ENCODE data around the gene PPP1R2C.

PPP1R2C gene

GRCh38 chrX:42748067-42748850 lies 29.7 kb downstream of the PPP1R2C start:
- no peak for DNase-seq (ENCODE audit: low read depth)

DNA sequence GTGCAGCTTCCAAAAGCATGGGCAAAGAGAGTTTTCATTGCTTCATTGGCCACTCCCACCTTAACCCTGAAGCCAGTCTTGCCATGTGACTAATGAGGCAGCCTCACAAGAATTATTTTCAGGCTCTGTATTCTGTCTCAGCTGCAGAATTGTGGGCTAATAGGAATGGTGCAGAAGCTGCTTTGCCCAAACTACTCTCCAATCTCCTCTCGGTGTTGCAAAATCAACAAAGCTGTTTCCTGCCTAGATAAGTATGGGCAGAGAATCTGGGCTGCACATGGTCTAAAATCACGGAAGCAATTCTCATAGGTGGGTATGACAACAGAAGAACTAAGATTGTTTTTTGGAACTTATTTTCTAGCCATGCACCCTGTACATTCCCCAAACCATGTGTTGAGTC lies 31.4 kb downstream of the PPP1R2C start:
- DNase-seq (ENCODE audit: low read depth) = no peak

DNA sequence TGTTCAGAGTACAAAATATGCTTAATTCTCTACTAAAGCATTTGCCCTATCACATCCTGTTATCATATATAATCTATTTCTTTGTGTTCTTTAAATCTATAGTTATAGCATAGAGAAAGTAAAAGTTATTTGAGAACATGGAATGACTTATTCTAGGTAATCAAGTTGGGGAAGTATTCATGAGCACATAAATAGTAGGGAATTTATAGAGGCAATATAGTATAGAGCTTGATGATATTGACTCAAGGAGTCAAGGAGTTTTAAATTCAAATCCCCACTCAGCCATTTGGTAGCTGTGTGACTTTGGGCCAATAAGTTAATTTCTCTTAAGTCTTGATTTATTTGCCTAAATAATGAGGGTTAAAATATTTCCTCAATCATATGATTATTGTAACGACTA lies 37.5 kb downstream of the PPP1R2C start:
- DNase-seq (ENCODE audit: low read depth) = no peak

GRCh38 chrX:42739741-42740140 lies 38.2 kb downstream of the PPP1R2C start:
- DNase-seq (ENCODE audit: low read depth) = no peak

DNA sequence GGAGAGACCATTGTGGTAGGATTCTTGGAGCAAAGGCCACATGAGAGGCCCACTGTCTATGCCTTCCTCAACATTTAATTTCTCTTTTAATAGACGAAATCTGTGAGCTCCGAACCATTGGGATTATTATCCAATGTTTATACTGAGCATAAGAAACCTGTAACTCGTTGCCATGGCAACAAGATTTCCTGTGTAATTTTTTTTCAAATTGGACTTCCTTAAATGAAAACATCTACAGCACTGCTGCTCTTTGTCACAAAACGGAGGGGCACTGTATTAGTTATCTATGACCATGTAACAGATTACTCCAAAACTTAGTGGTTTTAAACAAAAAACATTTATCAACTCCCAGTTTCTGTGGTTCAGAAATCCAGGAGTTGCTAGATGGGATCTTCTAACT lies 38.7 kb downstream of the PPP1R2C start:
- no peak for DNase-seq (ENCODE audit: low read depth)

DNA sequence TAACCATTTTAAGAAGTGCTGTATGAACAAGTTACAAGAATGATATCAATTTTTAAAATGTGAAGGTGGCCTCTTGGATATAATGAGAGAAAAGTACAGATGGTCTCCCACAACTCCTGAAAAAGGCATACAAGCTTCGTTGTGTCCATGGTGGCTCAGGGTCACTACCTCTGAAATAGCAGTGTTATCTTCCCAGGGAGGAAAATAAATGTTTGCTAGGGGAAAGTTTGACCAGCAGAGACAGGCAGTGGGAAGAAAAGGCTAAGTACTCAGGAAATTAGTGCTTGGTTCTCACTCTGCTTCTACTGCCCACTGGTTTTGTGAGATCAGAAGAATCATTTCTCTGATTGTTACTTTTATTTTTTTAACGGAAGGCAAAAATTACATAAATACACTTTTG lies 39.4 kb downstream of the PPP1R2C start:
- DNase-seq (ENCODE audit: low read depth) = no peak

DNA sequence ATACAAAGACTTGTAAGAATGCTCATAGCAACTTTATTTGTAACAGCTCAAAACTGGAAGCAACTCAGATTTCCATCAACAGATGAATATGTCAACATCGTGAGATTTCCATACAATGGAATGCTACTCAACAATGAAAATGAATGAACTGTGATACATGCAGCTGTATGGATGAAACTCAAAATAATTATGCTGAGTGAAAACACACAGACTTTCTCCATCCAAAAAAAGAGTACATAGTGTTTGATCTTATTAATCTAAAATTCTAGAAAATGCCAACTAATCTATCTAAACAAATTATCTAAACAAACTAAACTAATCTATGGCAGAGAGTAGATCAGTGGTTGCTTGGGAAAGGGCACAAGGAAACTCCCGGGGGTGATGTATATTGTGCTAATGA lies 42.7 kb downstream of the PPP1R2C start:
- DNase-seq (ENCODE audit: low read depth) = no peak

DNA sequence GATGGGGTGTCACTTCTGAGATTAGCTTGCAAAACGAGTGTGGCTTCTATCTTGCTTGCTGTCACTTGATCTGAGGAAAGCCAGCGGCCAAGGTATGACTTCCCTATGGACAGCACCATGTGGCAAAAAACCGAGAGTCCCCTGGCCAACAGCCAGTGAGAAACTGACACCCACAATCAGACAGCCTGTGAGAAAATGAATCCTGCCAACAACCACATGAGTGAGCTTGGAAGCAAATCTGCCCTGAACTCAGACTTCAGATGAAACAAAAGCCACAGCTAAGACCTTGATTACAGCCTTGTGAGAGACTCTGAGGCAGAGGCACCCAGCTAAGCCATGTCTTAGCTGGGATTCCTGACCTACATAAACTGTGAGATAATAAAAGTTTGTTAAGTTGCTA lies 45.5 kb downstream of the PPP1R2C start:
- DNase-seq (ENCODE audit: low read depth) = no peak

All from T follicular helper cell (primary cell).